ENCODE measurements around the gene FOXO6.

DNA sequence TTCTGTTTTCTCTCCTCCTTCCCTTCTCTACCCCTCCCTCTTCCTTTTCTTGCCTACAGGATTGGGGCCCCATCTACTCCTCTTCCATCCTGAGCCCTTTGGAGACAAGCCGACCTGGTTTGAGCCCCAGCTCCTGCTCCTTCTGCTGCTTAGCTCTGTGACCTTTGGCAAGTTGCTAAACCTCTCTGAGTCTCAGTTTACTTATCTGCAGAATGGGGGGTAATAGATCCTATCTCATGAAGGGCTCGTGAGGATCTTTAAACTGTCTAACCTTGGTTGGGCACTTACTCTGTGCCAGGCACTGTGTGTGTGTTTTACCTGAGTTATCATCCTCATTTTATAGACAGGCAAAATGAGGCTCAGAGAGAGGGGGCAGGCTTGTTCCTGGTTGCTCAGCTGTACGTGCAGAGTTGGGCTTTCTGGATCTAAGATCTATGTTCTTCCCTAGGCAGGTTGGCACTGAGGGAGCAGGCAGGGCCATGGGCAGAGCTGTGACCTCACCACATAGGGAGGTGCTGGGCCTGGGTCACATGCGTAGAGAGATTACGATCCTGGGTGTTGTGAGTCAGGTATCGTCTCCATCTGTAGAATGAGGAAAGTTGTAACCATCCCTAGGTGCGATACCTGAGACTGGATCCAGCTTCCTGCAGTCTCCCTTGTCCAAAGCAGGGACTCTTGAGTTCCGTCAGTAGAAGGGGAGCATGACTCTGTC is 58.5 kb downstream of the FOXO6 start:
- TF ChIP-seq GATA3 (IDR thresholded peaks at IDR 0.05; ENCODE audit: low read depth, low read length) (no peak), GATA2 (IDR thresholded peaks at IDR 0.05; ENCODE audit: low read depth, low read length) (no peak)

Data from SH-SY5Y (cell line).